DMS153 treated with DMSO at 0.1 percent for 48 hours (cell line): ENCODE results near the gene PCSK5.
"Not testable (repeated sequence)": the region's sequence is repeated elsewhere in the genome, so short reads cannot be mapped to it uniquely, and the experiment has no call there.

Experiments used
- DNase-seq: peaks from one replicate; lab custom pipeline; 2025; ENCODE audit not compliant: unreplicated experiment; lab: John Stamatoyannopoulos, UW

The PCSK5 gene

DNA sequence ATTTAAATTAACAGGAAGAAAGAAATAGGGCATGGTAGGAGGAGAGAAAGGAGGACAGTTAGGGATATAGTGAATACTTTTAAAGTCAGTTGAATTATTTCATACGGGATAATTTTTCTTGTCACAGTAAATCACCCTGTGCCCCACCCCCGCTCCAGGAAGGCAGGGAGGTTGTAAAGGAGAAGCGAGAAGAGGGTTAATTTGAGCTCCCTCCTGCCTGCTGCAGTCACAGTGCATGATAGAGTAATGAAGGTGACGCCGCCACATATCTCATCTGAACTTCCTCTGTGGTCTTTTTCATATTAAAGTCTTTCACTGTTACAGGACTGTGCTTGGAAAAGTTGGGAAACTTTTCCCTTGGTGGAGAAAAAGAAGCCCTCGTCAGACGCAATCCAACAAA, 896 bp upstream of the PCSK5 start:
- DNase-seq: no peak

DNA sequence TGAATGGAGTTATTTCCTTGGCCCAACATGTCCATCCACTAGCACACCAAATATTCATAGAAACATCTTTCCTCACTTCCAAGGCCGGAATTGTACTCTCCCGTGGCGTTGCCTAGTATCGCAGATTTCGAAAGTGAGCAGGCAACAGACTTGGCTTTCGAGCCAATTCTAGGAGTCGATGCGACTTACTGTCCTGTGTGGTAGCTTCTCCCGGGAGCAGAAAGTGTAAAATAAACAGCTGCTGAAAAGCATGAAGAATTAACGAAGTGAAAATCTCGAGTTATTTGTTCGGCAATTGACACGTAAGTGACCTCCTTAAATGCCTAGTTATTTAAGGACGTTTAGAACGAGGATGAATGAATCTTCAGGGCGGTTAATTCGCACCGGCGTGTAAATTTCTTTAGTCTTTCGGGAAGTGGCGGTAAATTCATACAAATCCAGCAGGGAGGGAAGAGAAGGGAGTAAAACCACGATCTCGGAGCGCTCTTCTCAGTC, 449 bp upstream of the PCSK5 start:
- DNase-seq: no peak

DNA sequence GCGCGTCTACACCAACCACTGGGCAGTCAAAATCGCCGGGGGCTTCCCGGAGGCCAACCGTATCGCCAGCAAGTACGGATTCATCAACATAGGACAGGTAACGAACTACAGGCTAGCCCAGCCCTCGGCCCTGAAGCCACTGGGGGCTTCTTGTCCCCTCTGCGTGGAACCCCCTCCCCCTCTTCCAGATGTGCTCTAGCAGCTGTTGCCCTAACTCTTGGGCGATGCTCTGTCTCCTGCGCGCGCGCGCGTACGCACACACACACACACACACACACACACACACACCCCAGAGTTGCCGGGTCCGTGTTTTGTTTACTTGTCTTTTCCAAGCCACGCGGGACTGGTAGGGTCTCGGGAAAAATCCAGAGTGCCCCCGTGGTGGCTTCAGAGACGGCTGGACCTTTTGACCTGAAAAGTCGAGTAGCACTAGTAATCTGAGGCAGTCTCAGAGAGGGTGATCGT, 836 bp downstream of the PCSK5 start:
- no peak for DNase-seq

DNA sequence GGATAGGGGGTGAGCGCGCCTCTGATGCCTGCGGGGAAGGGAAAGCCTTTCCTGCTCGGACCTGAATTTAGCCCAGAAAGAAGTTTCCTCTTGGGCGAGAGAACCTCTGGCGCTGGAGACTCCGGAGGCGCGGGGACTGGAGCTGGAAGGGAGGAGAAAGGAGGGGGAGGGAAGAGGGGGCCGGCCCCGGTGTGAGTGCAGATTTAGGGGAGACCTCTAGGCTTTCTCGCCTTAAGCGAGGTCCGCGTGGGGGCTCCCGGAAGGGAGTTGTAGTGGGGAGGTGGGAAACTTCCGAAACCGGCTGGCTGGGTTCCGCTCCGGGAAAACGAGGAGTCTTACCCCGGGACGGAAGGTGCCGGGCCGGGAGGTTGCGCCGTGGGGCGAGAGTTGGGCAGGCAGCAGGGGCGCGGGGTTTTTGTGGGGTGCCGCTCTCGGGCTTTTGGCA, 1.3 kb downstream of the PCSK5 start:
- no peak for DNase-seq

DNA sequence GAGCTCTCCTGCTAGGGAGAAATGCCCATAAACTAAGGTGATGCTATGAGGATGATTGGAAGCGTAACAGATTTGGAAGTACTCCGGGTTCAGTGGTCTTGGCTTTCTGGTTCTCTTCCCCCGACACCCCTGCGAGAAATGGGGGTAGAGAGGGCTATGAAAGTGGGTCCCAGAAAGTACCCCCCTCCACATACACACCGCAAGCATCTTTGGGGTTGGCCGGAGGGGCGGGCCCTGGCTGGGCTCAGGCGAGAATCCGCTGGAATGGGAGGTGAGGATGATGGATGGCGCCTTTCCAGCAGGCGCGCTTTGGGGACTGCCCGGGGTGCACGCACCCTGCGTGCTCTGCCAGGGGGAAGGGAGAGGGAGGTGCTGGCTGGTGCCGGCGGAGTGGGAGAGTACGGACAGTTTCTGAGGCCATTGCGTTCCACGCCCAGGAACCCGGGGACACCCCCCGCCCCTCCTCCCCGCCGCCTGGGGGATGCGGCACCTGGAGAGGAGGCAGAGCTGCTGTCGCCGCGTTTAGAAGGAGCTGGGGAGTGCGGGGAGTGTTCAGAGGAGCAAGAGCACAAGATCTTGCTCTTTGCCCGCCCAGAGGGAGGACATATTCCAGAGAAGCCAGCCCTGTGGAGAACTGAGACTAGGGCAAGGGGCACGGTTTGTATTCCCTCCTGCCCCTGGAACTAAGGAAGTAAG, 1.9 kb downstream of the PCSK5 start:
- no peak for DNase-seq

DNA sequence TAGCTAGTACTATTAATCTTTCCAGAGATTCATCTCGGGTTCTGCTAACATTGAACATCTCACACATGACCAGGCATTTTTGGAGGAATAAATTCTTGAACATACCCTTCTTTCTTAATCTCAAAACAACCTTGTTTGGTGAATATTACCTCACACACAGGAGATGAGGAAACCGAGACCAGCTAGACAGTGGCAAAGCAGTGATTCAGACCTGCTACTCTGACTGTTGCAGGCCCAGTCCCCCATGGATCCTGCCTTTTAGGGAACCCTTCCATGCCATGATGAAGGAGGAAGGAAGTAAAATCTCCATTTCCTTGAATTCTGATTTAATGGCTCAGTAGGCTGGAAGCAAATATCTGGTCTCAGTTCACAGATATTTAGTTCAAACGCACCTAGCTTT, 2.6 kb downstream of the PCSK5 start:
- no peak for DNase-seq

DNA sequence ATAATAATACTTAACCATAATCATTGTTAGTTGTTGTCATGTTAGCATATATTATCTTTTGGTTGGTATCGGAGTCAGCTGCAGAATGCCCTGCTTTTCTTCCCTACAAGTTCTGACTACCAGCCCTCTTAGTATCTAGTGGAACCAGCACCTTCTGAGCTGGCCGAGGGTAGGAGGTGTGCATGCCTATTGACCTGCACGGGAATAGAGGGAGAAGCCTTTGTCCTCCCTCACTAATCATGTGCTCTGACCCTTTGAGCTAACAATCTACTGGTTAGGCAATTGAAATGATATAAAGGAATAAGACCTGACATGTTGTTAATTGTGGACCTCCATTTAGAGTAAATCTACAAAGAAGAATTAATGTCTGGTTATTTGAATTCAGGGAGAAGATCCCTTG, 4.1 kb downstream of the PCSK5 start:
- DNase-seq: no peak

DNA sequence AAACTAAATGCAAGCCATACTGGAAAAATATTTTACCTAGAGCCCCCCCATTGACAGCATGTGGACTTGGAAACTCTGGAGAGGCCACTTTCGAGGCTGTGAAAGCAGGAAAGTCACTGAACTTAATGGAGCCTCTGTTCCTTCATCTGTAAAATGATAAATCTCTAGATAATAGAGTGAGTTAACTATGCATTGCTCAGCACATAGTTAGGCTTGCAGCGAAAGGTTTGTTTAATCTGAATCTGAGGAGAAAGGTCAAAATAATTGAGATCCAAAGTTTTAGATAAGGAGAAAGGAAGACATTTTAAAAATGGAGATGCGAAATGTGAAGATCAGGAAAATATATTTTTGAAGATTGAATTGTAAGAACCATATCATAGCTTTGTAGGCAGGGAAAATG, 4.6 kb downstream of the PCSK5 start:
- no peak for DNase-seq

DNA sequence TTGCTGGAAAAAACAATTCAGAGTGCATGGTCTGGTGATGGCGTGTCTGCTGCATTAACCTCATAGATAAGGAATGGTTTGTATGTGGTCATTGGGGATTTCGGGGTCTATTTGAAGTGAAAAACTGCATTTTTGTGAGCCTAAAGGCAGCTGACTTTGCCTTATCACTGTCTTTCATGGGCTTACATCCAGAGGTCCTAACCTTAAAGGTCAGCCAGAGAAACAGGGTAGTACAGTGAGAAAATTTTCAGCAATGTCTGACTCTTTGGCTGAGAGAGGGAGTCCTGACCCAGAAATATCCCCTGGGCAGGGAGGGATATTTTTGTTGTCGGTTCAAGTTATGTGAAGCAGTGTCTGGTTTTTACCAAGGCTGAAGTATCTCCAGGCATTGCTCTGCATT, 5.7 kb downstream of the PCSK5 start:
- no peak for DNase-seq

DNA sequence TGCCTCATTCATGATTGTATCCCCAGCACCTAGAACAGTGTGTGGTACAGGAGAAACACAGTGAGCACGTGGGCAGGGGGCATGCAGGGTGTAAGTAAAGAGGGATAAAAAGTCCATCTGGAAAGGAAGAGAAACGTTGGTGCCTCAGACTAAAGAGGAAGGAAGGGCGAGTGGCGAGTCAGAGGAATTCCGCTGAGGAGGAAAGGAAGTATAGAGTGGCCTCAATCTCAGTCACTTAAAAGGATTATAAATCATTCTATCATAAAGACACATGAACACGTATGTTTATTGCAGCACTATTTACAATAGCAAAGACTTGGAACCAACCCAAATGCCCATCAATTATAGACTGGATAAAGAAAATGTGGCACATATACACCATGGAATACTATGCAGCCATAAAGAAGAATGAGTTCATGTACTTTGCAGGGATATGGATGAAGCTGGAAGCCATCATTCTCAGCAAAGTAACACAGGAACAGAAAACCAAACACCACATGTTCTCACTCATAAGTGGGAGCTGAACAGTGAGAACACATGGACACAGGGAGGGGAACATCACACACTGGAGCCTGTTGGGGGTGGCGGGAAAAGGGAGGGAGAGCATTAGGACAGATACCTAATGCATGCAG, 10.5 kb downstream of the PCSK5 start:
- DNase-seq: not testable (repeated sequence)

DNA sequence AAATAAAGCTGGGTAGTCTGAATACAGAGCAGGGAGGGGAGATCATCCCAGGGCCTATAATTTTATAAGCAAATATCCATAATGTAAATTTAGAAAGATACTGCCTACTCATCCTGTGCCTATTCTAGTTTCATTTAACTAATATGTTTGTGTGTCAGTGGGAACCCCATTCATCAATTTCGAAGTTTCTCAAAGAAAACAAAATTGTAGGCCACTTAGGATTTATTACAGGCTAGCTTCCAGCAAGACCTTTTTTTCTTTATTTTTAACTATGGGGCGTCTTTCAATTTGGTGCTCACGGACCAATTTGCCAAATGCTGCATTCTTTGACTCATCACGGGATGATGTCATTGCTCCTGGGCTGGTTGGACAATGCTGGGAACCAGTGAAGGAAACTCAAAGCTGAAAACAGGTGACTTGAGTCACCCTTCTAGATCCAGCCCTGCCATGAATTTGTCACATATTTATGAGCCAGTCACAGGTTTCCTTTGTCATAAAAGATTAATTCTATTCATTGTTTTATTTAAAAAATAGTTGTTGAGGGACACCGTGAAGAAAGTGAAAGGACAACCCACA, 13.4 kb downstream of the PCSK5 start:
- DNase-seq: no peak

DNA sequence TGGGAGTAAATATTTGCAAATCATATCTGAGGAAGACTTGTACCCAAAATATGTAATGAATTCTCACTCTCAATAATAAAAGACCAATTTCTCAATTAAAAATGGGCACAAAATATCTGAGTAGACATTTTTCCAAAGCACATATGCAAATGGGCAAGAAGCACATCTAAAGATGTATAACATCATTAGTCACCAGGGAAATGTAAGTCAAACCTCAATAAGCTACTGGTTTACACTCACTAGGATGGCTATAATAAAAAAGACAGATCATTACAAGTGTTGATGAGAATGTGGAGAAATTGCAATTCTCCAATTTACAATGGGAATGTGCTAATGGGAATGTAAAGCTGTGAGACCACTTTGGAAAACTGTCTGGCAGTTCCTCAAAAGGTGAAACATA, 13.9 kb downstream of the PCSK5 start:
- DNase-seq: no peak

DNA sequence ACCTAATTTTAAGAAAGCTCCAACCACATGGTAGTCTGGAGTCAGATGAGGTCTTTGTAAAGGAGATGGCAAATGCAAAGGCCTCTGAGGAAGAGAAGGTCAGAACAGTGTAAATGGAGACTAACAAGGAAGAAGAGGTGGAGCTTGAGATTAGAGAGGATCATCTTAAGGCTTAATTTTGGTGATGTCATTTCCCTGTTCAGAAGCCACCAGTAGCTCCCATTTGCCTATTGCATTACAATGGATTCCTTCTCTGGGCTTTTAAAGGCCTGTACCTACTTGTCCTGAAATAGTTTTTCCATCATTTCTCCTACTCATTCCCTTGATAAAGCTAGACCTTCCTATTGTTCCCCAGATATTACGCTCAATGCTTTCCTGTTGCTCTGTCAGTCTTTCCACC, 16.1 kb downstream of the PCSK5 start:
- no peak for DNase-seq

DNA sequence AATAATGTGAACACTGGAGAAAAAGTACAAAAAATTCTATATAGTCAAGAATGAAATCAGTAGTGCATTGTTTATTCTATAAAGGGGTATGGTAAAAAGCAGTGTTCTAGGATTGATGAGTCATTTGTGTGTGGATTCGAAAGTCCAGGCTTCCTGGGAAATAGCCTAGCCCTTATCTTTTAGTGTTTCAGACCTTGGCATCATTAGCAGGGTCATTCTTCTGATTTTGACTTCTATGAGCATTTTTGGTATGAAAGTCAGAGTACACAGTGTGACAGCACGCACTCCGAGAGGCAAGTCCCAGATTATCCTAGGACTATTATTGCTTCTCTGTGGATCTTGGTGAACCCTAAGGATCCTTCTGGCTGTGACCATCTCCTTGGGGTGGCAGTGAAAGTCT, 16.9 kb downstream of the PCSK5 start:
- no peak for DNase-seq

DNA sequence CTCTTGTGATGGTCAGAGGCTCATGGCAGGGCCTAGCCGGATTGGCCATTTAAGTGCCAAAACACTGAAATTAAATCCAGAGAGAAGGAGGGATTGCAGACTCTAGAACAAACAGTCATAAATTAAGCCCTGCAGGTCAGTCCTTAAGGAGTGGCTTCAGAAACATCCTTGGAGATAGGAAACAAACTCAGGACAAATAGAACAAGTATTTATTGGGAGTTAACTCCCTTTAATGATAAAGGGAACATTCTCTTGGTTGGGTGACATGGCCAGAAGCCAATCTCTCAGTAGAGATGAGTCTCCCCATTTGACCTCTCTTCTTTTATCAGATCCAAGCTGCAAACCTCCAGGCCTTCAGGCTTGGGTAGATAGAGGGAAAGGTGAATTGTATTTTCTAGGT, 17.4 kb downstream of the PCSK5 start:
- no peak for DNase-seq

DNA sequence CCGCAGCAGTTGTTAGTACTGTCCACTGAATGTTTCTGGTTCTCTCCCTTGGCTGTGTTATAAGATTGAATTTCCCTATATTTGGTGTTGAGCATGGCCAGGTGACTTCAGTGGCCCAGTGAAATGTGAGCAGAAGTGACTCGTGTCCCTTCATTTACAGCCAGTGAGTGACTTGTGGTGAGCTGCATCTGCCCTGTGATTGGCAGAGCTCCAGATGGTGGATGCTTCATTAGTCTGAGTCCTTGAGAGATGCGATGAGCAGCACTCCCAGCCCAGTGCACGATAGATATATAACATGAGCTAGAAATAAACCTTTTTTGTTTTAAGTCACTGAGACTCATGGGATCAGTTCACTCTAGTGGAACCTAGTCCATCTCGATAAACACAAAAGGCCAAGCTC, 19.3 kb downstream of the PCSK5 start:
- DNase-seq: no peak

DNA sequence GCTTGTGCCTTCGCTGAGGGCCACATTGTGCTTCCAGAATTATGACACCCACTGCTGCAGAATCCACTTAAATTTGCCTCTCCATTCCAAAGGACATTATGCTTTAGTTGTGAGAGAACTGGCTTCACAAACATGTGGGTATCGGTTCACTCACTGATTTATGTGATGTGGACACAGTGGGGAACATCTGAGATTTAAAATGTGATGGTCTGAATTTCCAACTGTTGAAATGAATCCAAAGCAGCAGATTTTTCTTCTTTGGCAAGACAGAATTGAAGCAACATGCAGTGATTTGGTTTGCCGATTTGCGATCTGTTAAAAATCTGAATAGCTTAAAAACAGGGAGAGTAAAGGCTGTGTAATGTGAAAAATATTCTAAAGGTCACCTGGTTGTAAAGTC, 20.3 kb downstream of the PCSK5 start:
- no peak for DNase-seq

DNA sequence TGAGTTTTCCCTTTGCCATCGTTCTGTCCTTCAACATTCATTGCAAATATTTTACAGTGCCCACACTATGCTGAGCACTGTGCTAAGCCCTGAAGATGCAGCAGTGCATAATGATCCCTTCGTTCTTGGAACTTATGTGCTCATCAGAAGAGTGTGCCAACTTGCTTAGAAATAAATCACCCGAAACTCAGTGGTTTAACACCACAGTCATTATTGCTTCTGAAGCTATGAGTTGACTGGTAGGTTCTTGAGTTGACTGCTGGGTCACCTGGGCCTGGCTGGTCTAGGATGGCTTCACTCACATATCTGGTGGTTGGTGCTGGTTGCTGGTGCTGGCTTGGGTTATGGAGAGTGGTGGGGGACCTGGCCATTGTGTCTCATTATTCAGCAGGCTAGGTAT, 20.9 kb downstream of the PCSK5 start:
- no peak for DNase-seq

DNA sequence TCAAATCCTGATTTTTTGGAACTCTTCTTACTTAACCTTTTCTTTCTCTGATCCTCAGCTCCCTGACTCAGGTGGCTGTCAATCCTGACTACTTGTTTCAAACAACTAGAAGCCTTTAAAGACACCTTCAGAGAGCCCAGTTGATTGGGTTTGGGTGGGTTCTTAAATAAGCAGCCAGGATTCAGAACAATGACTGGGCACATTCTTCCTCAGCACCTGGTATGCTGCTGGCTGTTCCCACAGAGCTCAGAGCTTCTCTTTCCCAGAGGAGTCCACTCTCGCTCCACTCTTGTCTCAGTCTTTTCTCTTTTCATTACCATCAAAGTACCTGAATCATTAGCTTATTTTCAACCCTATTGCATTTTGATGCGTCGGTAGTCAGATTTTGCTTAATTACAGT, 22.5 kb downstream of the PCSK5 start:
- no peak for DNase-seq

DNA sequence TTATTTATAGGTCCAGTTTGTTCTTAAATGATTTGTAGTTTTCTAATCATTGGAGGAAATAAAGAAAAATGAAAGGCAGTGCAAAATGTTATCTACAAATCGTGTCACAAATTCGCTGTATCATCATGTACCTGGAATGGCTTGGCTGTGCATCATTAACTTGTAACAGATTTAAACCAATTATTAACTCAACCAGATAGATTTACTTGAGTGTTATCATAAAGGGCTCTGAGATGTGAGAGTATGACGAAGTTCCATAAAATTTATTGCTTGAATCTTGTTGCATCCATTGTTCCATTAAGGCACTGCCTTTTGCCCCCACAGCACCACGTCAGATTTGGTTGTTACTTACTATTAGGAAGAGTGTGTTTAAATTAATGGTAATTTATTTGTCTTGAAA, 23.5 kb downstream of the PCSK5 start:
- no peak for DNase-seq

DNA sequence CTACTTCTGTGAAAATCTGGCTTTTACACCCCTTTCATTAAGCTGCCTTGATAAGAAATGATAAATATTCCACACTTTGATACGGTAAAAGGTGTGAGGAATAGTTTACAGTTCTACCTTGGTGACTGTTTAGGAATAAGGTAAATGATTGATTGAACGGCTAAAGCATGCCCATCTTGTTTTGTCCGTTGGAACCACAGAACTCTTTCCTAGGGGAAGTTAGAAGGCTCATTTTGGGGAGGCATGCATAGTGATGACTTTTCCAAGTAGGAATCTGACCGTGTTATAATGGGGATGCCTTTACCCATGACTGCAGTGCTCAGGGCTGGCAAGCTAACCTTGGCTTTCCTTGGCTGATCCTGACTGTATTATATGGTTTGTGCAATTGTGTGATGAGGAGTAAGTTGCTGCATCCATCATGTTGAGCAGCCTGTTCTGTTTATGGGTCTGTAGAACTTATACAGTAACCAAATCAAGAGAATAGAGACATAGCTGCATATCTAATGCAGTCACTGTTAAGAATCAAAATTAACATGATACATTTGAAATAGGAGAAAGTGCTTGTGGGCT, 24.5 kb downstream of the PCSK5 start:
- DNase-seq: no peak

DNA sequence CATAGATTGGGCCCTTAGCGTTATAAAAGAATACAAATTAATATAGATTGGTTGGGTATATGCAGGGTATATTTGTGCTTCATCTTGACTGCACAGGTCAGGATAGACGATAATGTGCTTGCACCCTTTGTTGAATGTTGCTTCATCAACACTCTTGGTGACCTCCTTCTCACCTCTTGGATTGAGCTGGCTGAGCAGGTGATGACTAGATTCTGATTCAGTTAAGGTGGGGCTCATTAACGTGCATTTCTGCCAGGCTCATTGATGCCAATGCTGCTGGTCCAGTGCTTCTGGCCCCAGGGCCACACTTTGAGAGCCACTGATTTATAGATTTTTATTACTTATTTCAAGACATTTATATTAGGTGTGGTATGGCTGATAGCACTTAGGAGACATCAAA, 27.7 kb downstream of the PCSK5 start:
- DNase-seq: no peak
